GM12878 (cell line): ENCODE data around the gene ARPC1B. TPM values are rescaled to one million over a fixed set of nuclear protein-coding genes. Genes with fewer than 3 reads are reported as not detected.

Source experiments
- EP300 ChIP-seq, 2 experiments: fragments of 150-350 bp in 1 of 2; IDR thresholded peaks; 2 replicates each; pipeline ENCODE4 v1.6.1; 2011 to 2012; ENCODE audit warnings: low read depth in 2 of 2, low read length in 2 of 2, borderline replicate concordance in 1 of 2, improper control_type of control experiment in 1 of 2, inconsistent platforms in 1 of 2; ENCODE audit not compliant: control insufficient read depth in 1 of 2
- FOXM1 ChIP-seq: IDR thresholded peaks from 2 replicates; pipeline ENCODE4 v1.6.1; 2012; ENCODE audit warnings: low read depth, mild to moderate bottlenecking, inconsistent platforms, low read length, moderate library complexity
- KLF5 ChIP-seq: fragments of 450-650 bp; IDR thresholded peaks from 2 replicates; pipeline ENCODE4 v1.6.1; 2014; ENCODE audit warnings: mild to moderate bottlenecking; ENCODE audit not compliant: partially characterized antibody
- NR2C1 ChIP-seq: fragments of 450-650 bp; IDR thresholded peaks from 2 replicates; pipeline ENCODE4 v1.6.1; 2017; ENCODE audit warnings: antibody characterized with exemption, mild to moderate bottlenecking, moderate library complexity
- POLR2AphosphoS5 ChIP-seq: IDR thresholded peaks from 2 replicates; pipeline ENCODE4 v1.6.1; 2011; ENCODE audit warnings: mild to moderate bottlenecking, low read length, inconsistent platforms
- POU2F2 ChIP-seq: IDR thresholded peaks from 3 replicates; pipeline ENCODE4 v1.6.1; 2011; ENCODE audit warnings: low read depth, mild to moderate bottlenecking, low read length, borderline replicate concordance
- RBBP5 ChIP-seq: fragments of 200-600 bp; sonication (generic); conservative IDR thresholded peaks from 2 replicates; pipeline ENCODE4 v1.6.1; 2016
- RCOR1 ChIP-seq: conservative IDR thresholded peaks from 2 replicates; pipeline ENCODE4 v1.6.1; 2012; ENCODE audit warnings: low read depth, low read length, improper control_type of control experiment
- RUNX3 ChIP-seq: IDR thresholded peaks from 2 replicates; pipeline ENCODE4 v1.6.1; 2012; ENCODE audit warnings: low read length, inconsistent platforms
- SMAD1 ChIP-seq: fragments of 450-650 bp; IDR thresholded peaks from 2 replicates; pipeline ENCODE4 v1.6.1; 2018; ENCODE audit warnings: mild to moderate bottlenecking, low read depth; ENCODE audit not compliant: partially characterized antibody
- SMARCA5 ChIP-seq: fragments of 450-650 bp; IDR thresholded peaks from 2 replicates; pipeline ENCODE4 v1.6.1; 2017; ENCODE audit warnings: mild to moderate bottlenecking
- SP1 ChIP-seq: IDR thresholded peaks from one replicate; pipeline ENCODE4 v1.6.1; 2011; ENCODE audit warnings: low read depth, low read length
- SRF ChIP-seq, 2 experiments: IDR thresholded peaks; 2 replicates each; pipeline ENCODE4 v1.6.1; 2011; ENCODE audit warnings: low read depth in 2 of 2, low read length in 2 of 2, mild to moderate bottlenecking in 1 of 2, moderate library complexity in 1 of 2
- TAF1 ChIP-seq: IDR thresholded peaks from 2 replicates; pipeline ENCODE4 v1.6.1; 2011; ENCODE audit warnings: mild to moderate bottlenecking, low read depth, low read length, borderline replicate concordance
- TARDBP ChIP-seq: IDR thresholded peaks from 2 replicates; pipeline ENCODE4 v1.6.1; 2016; ENCODE audit warnings: borderline replicate concordance
- TBL1XR1 ChIP-seq: IDR thresholded peaks from 2 replicates; pipeline ENCODE4 v1.6.1; 2012; ENCODE audit warnings: low read depth, low read length, improper control_type of control experiment
- ZNF384 ChIP-seq: IDR thresholded peaks from 2 replicates; pipeline ENCODE4 v1.6.1; 2012; ENCODE audit warnings: low read depth, mild to moderate bottlenecking, low read length, improper control_type of control experiment, borderline replicate concordance
- polyA plus RNA-seq, 11 experiments: library from polyadenylated mRNA; depleted of rRNA in 4 of 11; unstranded in 6 of 11; stranded (reverse) in 5 of 11; fragments of >200 nt; fragmentation: Nextera tagmentation in 4 of 11; fragmentation: Illumina TruSeq in 1 of 11; extraction: Ambion mirVana in 4 of 11; extraction: Trizol in 1 of 11; gene quantifications; 1 replicate in 1 of 11; 2 replicates in 10 of 11; pipeline versions ENCODE4 v1.2.1 to v1.2.3, GENCODE V29; 2011 to 2016; ENCODE audit warnings: inconsistent platforms in 2 of 11, missing spikeins in 2 of 11, low read depth in 1 of 11
- total RNA-seq, 4 experiments: library from RNA; depleted of rRNA in 3 of 4; stranded (reverse); fragments of >200 nt in 3 of 4; fragmentation: Illumina TruSeq in 1 of 4; extraction: Trizol in 1 of 4; gene quantifications; 2 replicates each; pipeline versions ENCODE4 v1.2.1 to v1.2.3, GENCODE V29; 2013 to 2021
- TF ChIP-seq, protein P1 (sequence below): IDR thresholded peaks from 2 replicates; pipeline ENCODE4 v1.6.1; 2012; ENCODE audit warnings: low read depth, low read length, improper control_type of control experiment
- TF ChIP-seq, protein P2 (sequence below): IDR thresholded peaks from 2 replicates; pipeline ENCODE4 v1.6.1; 2012; ENCODE audit warnings: low read depth, low read length, improper control_type of control experiment
- TF ChIP-seq, protein P3 (sequence below): fragments of 450-650 bp; IDR thresholded peaks from 2 replicates; pipeline ENCODE4 v1.6.1; 2017; ENCODE audit warnings: antibody characterized with exemption, mild to moderate bottlenecking, moderate library complexity
- TF ChIP-seq, protein P4 (sequence below): IDR thresholded peaks from 2 replicates; pipeline ENCODE4 v1.6.1; 2011; ENCODE audit warnings: mild to moderate bottlenecking, low read depth, low read length, moderate library complexity; ENCODE audit not compliant: insufficient replicate concordance
- TF ChIP-seq, protein P5 (sequence below): fragments of 450-650 bp; IDR thresholded peaks from 2 replicates; pipeline ENCODE4 v1.6.1; 2018; ENCODE audit warnings: borderline replicate concordance, mild to moderate bottlenecking; ENCODE audit not compliant: partially characterized antibody

The ARPC1B gene
- total and polyA plus RNA-seq, 10 of the 15 experiments (the other 5 are each of a cell fraction or from before 2014, with no cell fraction given): 14.1 to 762 (median 387) TPM

DNA sequence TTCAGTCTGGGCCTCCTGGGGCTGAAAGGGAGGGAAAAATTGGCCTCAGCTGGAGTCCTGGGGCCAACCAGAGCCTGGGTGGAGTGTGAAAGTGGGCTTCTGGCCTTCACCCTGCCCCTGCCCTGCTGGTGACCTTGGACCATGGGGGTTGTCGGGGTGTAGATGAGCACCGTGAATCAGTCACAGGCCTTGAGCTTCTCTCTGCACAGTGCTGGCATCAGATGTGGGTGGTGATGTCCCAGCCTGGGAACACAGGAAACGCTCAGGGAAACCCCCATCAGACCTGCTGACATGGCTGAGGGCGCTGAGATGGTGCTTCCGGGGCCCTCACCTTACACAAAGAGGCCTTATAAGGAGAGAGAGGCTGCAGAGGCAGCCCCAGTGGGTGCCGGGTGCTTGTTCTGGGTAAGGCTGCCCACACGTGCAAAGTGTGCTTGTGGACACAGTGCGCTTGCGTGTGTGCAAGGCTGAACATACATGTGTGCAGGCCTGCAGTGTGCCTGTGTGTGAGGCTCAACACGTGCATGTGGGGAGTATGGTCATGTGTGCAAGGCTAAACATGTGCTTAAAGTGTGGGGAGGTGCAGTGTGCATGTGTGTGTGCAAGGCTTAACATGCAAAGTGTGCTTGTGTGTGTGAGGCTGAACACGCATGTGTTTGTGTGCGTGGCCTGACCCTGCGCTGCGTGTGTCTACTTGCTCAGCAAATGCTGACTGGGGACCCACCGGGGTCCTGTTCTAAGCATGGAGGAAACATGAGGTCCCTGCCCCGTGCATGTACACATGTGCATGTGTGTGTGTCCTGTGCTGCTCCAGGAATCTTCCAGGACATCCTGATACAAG is 6.5 kb downstream of the ARPC1B start (continued):
- no peak; a peak in 1 of 4 replicates for TF ChIP-seq EP300 (IDR thresholded peaks at IDR 0.05; ENCODE audit: borderline replicate concordance in 1 of 2, control insufficient read depth in 1 of 2, low read depth in 2 of 2, low read length in 2 of 2)
- TF ChIP-seq RUNX3: no peak
- peak; percentile 64 for TF ChIP-seq SP1
- TF ChIP-seq, protein P1, sequence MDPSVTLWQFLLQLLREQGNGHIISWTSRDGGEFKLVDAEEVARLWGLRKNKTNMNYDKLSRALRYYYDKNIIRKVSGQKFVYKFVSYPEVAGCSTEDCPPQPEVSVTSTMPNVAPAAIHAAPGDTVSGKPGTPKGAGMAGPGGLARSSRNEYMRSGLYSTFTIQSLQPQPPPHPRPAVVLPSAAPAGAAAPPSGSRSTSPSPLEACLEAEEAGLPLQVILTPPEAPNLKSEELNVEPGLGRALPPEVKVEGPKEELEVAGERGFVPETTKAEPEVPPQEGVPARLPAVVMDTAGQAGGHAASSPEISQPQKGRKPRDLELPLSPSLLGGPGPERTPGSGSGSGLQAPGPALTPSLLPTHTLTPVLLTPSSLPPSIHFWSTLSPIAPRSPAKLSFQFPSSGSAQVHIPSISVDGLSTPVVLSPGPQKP: peak; percentile 98
- TF ChIP-seq, protein P2, sequence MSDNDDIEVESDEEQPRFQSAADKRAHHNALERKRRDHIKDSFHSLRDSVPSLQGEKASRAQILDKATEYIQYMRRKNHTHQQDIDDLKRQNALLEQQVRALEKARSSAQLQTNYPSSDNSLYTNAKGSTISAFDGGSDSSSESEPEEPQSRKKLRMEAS: peak; percentile 93
- peak; percentile 35 for TF ChIP-seq SMAD1
- no peak for TF ChIP-seq RCOR1
- no peak; the same call in 1 of the 2 replicates for TF ChIP-seq RBBP5
- no peak for TF ChIP-seq NR2C1
- TF ChIP-seq, protein P3, sequence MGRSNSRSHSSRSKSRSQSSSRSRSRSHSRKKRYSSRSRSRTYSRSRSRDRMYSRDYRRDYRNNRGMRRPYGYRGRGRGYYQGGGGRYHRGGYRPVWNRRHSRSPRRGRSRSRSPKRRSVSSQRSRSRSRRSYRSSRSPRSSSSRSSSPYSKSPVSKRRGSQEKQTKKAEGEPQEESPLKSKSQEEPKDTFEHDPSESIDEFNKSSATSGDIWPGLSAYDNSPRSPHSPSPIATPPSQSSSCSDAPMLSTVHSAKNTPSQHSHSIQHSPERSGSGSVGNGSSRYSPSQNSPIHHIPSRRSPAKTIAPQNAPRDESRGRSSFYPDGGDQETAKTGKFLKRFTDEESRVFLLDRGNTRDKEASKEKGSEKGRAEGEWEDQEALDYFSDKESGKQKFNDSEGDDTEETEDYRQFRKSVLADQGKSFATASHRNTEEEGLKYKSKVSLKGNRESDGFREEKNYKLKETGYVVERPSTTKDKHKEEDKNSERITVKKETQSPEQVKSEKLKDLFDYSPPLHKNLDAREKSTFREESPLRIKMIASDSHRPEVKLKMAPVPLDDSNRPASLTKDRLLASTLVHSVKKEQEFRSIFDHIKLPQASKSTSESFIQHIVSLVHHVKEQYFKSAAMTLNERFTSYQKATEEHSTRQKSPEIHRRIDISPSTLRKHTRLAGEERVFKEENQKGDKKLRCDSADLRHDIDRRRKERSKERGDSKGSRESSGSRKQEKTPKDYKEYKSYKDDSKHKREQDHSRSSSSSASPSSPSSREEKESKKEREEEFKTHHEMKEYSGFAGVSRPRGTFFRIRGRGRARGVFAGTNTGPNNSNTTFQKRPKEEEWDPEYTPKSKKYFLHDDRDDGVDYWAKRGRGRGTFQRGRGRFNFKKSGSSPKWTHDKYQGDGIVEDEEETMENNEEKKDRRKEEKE: no peak
- TF ChIP-seq, protein P4, sequence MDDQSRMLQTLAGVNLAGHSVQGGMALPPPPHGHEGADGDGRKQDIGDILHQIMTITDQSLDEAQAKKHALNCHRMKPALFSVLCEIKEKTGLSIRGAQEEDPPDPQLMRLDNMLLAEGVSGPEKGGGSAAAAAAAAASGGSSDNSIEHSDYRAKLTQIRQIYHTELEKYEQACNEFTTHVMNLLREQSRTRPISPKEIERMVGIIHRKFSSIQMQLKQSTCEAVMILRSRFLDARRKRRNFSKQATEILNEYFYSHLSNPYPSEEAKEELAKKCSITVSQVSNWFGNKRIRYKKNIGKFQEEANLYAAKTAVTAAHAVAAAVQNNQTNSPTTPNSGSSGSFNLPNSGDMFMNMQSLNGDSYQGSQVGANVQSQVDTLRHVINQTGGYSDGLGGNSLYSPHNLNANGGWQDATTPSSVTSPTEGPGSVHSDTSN: no peak
- TF ChIP-seq POU2F2: no peak; the same call in 1 of the 3 replicates
- TF ChIP-seq KLF5: peak; percentile 22
- no peak for TF ChIP-seq FOXM1
- TF ChIP-seq, protein P5, sequence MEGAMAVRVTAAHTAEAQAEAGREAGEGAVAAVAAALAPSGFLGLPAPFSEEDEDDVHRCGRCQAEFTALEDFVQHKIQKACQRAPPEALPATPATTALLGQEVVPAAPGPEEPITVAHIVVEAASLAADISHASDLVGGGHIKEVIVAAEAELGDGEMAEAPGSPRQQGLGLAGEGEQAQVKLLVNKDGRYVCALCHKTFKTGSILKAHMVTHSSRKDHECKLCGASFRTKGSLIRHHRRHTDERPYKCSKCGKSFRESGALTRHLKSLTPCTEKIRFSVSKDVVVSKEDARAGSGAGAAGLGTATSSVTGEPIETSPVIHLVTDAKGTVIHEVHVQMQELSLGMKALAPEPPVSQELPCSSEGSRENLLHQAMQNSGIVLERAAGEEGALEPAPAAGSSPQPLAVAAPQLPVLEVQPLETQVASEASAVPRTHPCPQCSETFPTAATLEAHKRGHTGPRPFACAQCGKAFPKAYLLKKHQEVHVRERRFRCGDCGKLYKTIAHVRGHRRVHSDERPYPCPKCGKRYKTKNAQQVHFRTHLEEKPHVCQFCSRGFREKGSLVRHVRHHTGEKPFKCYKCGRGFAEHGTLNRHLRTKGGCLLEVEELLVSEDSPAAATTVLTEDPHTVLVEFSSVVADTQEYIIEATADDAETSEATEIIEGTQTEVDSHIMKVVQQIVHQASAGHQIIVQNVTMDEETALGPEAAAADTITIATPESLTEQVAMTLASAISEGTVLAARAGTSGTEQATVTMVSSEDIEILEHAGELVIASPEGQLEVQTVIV: peak; percentile 47
- no peak for TF ChIP-seq ZNF384
- peak; percentile 86 for TF ChIP-seq TARDBP
- no peak for TF ChIP-seq TBL1XR1
- peak; percentile 73 for TF ChIP-seq TAF1
- peak; percentile 45; the same call in 1 of the 2 replicates for TF ChIP-seq SMARCA5
- peak; percentile 94 to 99 for TF ChIP-seq SRF (IDR thresholded peaks at IDR 0.05; ENCODE audit: low read depth in 2 of 2, low read length in 2 of 2)
- TF ChIP-seq POLR2AphosphoS5: peak; percentile 93
